CD14-positive monocyte (primary cell): ENCODE results near the gene DPF1. TPM values are rescaled to one million over a fixed set of nuclear protein-coding genes. Genes with fewer than 3 reads are reported as not detected.

ENCODE experiments used
- DNase-seq, 3 donors: peaks; one replicate each; pipeline ENCODE4 v3.0.0-alpha.2; 2011 to 2022
- H2AFZ ChIP-seq: 2 replicates; pipeline ENCODE4 v1.6.0; 2012; ENCODE audit warnings: mild to moderate bottlenecking, low read depth, low read length, inconsistent platforms; ENCODE audit not compliant: insufficient read depth, poor library complexity, severe bottlenecking
- H3K27ac ChIP-seq, 2 donors: 1 replicate in 1 of 2; 2 replicates in 1 of 2; pipeline ENCODE4 v1.5.1; 2012 to 2013; ENCODE audit warnings: low read length in 2 of 2, control low read depth in 1 of 2, inconsistent platforms in 1 of 2, low read depth in 1 of 2, mild to moderate bottlenecking in 1 of 2
- H3K27me3 ChIP-seq, 2 donors: one replicate each; pipeline versions ENCODE4 v1.6.0 to v1.6.1; 2011 to 2013; ENCODE audit warnings: low read length in 2 of 2; ENCODE audit not compliant: control insufficient read depth in 2 of 2, insufficient read depth in 2 of 2
- H3K36me3 ChIP-seq, 2 donors: replicated peaks in 1 of 2; 1 replicate in 1 of 2; 2 replicates in 1 of 2; pipeline versions ENCODE4 v1.5.1 to v1.6.1; 2012 to 2013; ENCODE audit warnings: low read length in 2 of 2, control low read depth in 1 of 2, inconsistent platforms in 1 of 2, mild to moderate bottlenecking in 1 of 2; ENCODE audit not compliant: insufficient read depth in 2 of 2, control insufficient read depth in 1 of 2
- H3K4me1 ChIP-seq, 2 donors: 1 replicate in 1 of 2; 2 replicates in 1 of 2; pipeline versions ENCODE4 v1.5.1 to v1.6.1; 2012 to 2013; ENCODE audit warnings: low read length in 2 of 2, control low read depth in 1 of 2, inconsistent platforms in 1 of 2, mild to moderate bottlenecking in 1 of 2, moderate library complexity in 1 of 2; ENCODE audit not compliant: insufficient read depth in 2 of 2, control insufficient read depth in 1 of 2
- H3K4me2 ChIP-seq: replicated peaks from 2 replicates; pipeline ENCODE3; 2012; ENCODE audit warnings: low read length, moderate library complexity, mild to moderate bottlenecking; ENCODE audit not compliant: poor library complexity, severe bottlenecking; ENCODE audit errors: extremely low read depth
- H3K4me3 ChIP-seq, 3 experiments: fragments of 200-600 bp in 1 of 3; sonication (generic) in 1 of 3; replicated peaks in 1 of 3; 1 replicate in 2 of 3; 2 replicates in 1 of 3; pipeline ENCODE4 v1.5.1; 2011 to 2013; ENCODE audit warnings: low read length in 3 of 3, mild to moderate bottlenecking in 3 of 3, control low read depth in 2 of 3, low read depth in 2 of 3, inconsistent platforms in 1 of 3, moderate library complexity in 1 of 3
- H3K79me2 ChIP-seq: 2 replicates; pipeline ENCODE4 v1.6.0; 2012; ENCODE audit warnings: mild to moderate bottlenecking, control low read depth, inconsistent platforms, low read length, moderate library complexity; ENCODE audit not compliant: insufficient read depth
- H3K9ac ChIP-seq: 2 replicates; pipeline ENCODE4 v1.6.0; 2017; ENCODE audit warnings: low read length, mild to moderate bottlenecking; ENCODE audit not compliant: insufficient read depth, poor library complexity, severe bottlenecking
- H3K9me3 ChIP-seq, 2 donors: replicated peaks in 1 of 2; 1 replicate in 1 of 2; 2 replicates in 1 of 2; pipeline versions ENCODE4 v1.5.1 to v1.6.1; 2012 to 2013; ENCODE audit warnings: low read length in 2 of 2, control low read depth in 1 of 2; ENCODE audit not compliant: control insufficient read depth in 1 of 2, insufficient read depth in 1 of 2
- H4K20me1 ChIP-seq: 2 replicates; pipeline ENCODE4 v1.6.0; 2012; ENCODE audit warnings: mild to moderate bottlenecking, low read length, control low read depth, moderate library complexity; ENCODE audit not compliant: insufficient read depth
- H3K27ac Mint-ChIP-seq, 7 donors: one replicate each; pipeline ENCODE4 v1.8.0; 2020; ENCODE audit warnings: mild to moderate bottlenecking in 7 of 7, mixed read lengths in 7 of 7, moderate library complexity in 6 of 7, inconsistent platforms in 2 of 7
- H3K27me3 Mint-ChIP-seq, 3 donors: one replicate each; pipeline ENCODE4 v1.8.0; 2021 to 2022; ENCODE audit warnings: low read depth in 3 of 3, mild to moderate bottlenecking in 3 of 3, mixed read lengths in 3 of 3, moderate library complexity in 3 of 3, inconsistent platforms in 1 of 3
- H3K36me3 Mint-ChIP-seq, 2 donors: one replicate each; pipeline ENCODE4 v1.8.0; 2020; ENCODE audit warnings: mixed read lengths in 2 of 2, inconsistent platforms in 1 of 2, mild to moderate bottlenecking in 1 of 2
- H3K4me1 Mint-ChIP-seq: one replicate; pipeline ENCODE4 v1.8.0; 2020; ENCODE audit warnings: mild to moderate bottlenecking, mixed read lengths
- H3K4me3 Mint-ChIP-seq, 2 donors: one replicate each; pipeline ENCODE4 v1.8.0; 2020; ENCODE audit warnings: mild to moderate bottlenecking in 2 of 2, mixed read lengths in 2 of 2, moderate library complexity in 1 of 2
- H3K9me3 Mint-ChIP-seq, 7 donors: one replicate each; pipeline ENCODE4 v1.8.0; 2020 to 2022; ENCODE audit warnings: mixed read lengths in 7 of 7, mild to moderate bottlenecking in 6 of 7, moderate library complexity in 6 of 7, inconsistent platforms in 2 of 7
- WGBS: methylation state at CpG from one replicate; pipeline ENCODE4 v1.1.5; 2013; ENCODE audit warnings: missing lambda C conversion rate; ENCODE audit not compliant: insufficient coverage; 5-methylcytosine and 5-hydroxymethylcytosine counted together
- intact Hi-C, 2 donors: fragments of 100-400 bp; cut with micrococcal nuclease; formaldehyde crosslinking; loops; one replicate each; pipeline versions ENCODE4 v1.15.0 to v1.15.1; 2023
- polyA plus RNA-seq, 3 donors: library from polyadenylated mRNA; depleted of rRNA in 1 of 3; unstranded in 2 of 3; stranded (reverse) in 1 of 3; fragments of 300-500 nt in 2 of 3; fragments of >200 nt in 1 of 3; fragmentation: Illumina TruSeq in 2 of 3; gene quantifications; 1 replicate in 2 of 3; 2 replicates in 1 of 3; pipeline ENCODE4 v1.2.3, GENCODE V29; 2012 to 2021
- TF ChIP-seq, protein P1 (sequence below): fragments of 200-600 bp; IDR thresholded peaks from one replicate; pipeline ENCODE4 v1.8.0; 2022; ENCODE audit warnings: antibody characterized with exemption, mild to moderate bottlenecking

DPF1 gene
- polyA plus RNA-seq, 3 donors, result not detected

DNA sequence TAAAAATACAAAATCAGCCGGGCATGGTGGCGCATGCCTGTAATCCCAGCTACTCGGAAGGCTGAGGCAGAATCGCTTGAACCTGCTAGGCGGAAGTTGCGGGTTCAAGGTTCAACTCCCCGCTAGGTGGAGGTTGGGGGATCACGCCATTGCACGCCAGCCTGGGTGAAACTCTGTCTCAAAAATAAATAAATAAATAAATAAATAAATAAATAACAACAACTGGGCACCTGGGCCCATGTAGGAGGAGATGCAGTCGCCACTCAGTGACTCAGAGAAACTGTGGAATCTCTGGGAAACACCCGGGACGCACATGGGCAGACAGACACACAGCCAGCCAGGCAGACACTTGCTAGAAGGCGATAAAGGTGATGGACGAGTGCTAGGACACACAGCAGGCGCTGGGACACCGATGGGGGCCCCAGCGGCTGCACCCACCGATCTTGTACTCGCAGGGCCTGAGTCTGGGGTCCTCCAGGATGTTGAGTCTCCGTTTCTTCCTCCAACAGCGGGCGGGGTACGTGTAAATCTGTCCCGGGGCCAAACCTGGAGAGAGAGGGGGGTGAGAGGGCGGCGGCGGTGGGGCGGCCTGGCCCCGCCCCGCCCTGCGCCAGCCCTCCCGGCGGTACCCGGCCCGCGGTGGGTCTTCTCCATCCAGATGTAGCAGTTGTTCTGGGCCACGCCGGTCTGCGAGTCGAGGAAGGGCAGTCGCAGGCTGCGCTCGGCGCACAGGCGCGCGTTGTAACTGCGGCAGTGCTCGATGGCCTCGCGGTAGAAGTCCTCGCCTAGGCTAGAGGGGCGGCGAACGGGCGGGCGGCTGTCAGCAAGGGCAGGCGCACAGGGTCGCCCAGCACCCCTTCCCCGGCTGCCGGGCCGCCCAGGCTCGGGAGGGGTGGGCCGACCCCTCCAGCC lies 1.8 kb downstream of the DPF1 start:
- peak overlapping the region in 1 of 2 donors; percentile 31 for H3K4me3 Mint-ChIP-seq
- Histone ChIP-seq H3K79me2 (no peaks in the 10 kb centered on the region), H3K4me3 (no peak overlapping the region), H3K27ac (no peak overlapping the region), H3K4me2 (no peak overlapping the region), H3K4me1 (peaks cover 3 to 10% of the 10 kb centered on the region in 2 donors), H3K36me3 (no peaks in the 10 kb centered on the region), H2AFZ (no peak overlapping the region), H3K27me3 (peaks cover 28 to 63% of the 10 kb centered on the region in 2 donors), H4K20me1 (no peaks in the 10 kb centered on the region), H3K9me3 (peaks cover 0 to 16% of the 10 kb centered on the region in 2 donors), H3K9ac (no peak overlapping the region)
- H3K4me1 Mint-ChIP-seq, result peaks cover 9% of the 10 kb centered on the region
- no peak overlapping the region for H3K27ac Mint-ChIP-seq
- H3K36me3 Mint-ChIP-seq, result peaks cover 0 to 10% of the 10 kb centered on the region in 2 donors
- intact Hi-C loops, result no loop called here
- H3K9me3 Mint-ChIP-seq, result peaks cover 0 to 15% (median 3%) of the 10 kb centered on the region in 7 donors
- H3K27me3 Mint-ChIP-seq, result peaks cover 61 to 72% (median 70%) of the 10 kb centered on the region in 3 donors
- WGBS, result 47% methylated on average over 50 of the region's 64 CpGs
- DNase-seq, result no peak
- TF ChIP-seq, protein P1, sequence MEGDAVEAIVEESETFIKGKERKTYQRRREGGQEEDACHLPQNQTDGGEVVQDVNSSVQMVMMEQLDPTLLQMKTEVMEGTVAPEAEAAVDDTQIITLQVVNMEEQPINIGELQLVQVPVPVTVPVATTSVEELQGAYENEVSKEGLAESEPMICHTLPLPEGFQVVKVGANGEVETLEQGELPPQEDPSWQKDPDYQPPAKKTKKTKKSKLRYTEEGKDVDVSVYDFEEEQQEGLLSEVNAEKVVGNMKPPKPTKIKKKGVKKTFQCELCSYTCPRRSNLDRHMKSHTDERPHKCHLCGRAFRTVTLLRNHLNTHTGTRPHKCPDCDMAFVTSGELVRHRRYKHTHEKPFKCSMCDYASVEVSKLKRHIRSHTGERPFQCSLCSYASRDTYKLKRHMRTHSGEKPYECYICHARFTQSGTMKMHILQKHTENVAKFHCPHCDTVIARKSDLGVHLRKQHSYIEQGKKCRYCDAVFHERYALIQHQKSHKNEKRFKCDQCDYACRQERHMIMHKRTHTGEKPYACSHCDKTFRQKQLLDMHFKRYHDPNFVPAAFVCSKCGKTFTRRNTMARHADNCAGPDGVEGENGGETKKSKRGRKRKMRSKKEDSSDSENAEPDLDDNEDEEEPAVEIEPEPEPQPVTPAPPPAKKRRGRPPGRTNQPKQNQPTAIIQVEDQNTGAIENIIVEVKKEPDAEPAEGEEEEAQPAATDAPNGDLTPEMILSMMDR, result no peak

DNA sequence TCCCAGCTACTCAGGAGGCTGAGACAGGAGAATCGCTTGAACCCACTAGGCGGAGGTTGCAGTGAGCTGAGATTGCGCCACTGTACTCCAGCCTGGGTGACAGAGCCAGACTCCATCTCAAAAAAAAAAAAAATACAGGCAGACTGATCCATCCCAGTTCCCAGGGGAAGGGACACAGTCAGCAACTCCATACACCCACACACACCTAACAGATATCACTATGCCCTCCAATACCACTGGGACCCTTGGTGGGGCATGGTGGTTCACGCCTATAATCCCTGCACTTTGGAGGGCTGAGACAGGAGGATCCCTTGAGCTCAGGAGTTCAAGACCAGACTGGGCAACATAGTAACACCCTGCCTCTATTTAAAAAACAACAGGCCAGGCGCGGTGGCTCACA lies 2.6 kb downstream of the DPF1 start:
- peaks cover 22 to 55% of the 10 kb centered on the region in 2 donors for H3K27me3 ChIP-seq
- 87% methylated on average over 6 of the region's 6 CpGs for WGBS
- intact Hi-C loops, result no loop called here
- H3K4me1 Mint-ChIP-seq, result peaks cover 9% of the 10 kb centered on the region
- no peak overlapping the region for H3K27ac Mint-ChIP-seq
- peak overlapping the region in 1 of 2 donors; percentile 31 for H3K4me3 Mint-ChIP-seq
- H2AFZ ChIP-seq, result no peak overlapping the region
- H3K79me2 ChIP-seq, result no peaks in the 10 kb centered on the region
- peaks cover 0 to 16% of the 10 kb centered on the region in 2 donors for H3K9me3 ChIP-seq
- no peaks in the 10 kb centered on the region for H3K36me3 ChIP-seq
- no peak overlapping the region for H3K9ac ChIP-seq
- peaks cover 3 to 10% of the 10 kb centered on the region in 2 donors for H3K4me1 ChIP-seq
- no peaks in the 10 kb centered on the region for H4K20me1 ChIP-seq
- H3K27ac ChIP-seq, result no peak overlapping the region
- peaks cover 55 to 65% (median 62%) of the 10 kb centered on the region in 3 donors for H3K27me3 Mint-ChIP-seq
- H3K4me3 ChIP-seq, result no peak overlapping the region
- TF ChIP-seq, protein P1, result no peak
- peaks cover 0 to 12% (median 3%) of the 10 kb centered on the region in 7 donors for H3K9me3 Mint-ChIP-seq
- peaks cover 0 to 10% of the 10 kb centered on the region in 2 donors for H3K36me3 Mint-ChIP-seq
- no peak overlapping the region for H3K4me2 ChIP-seq
- no peak for DNase-seq
